K562 (cell line): ENCODE results near the gene RSU1. TPM values are rescaled to one million over a fixed set of nuclear protein-coding genes. Genes with fewer than 3 reads are reported as not detected.

Experiments
- ATAC-seq: fragments of 200-7000 bp; cut with Tn5 transposase; 3 replicates; pipeline ENCODE4 v1.9.1; 2020; ENCODE audit warnings: moderate library complexity
- BruUV-seq: library from RNA; stranded (reverse); fragments of 400-500 nt; replicated peaks from 2 replicates; lab custom pipeline; 2021; lab: Mats Ljungman, UMichigan
- CTCF ChIA-PET: fragments of 300-600 bp; formaldehyde crosslinking; extraction: SDS; loops from one replicate; lab custom pipeline; 2021; ENCODE audit warnings: low intra/inter-chr PET ratio; lab: Yijun Ruan, JAX
- POLR2A ChIA-PET: fragments of 300-600, 350-650 bp; sonication (Branson Sonifier 250); formaldehyde crosslinking; extraction: SDS; loops from one replicate; lab custom pipeline; 2021; ENCODE audit warnings: antibody characterized with exemption, inconsistent platforms; lab: Yijun Ruan, JAX
- DNase-seq, 4 experiments: peaks; one replicate each; pipeline versions ENCODE4 v3.0.0 to v3.0.0-alpha.2; 2011 to 2018; ENCODE audit warnings: low spot score in 3 of 4, mixed read lengths in 3 of 4; ENCODE audit errors: extremely low read depth in 1 of 4
- FAIRE-seq: peaks from 2 replicates; lab custom pipeline; 2011; peaks lifted over from hg19 to GRCh38; lab: Jason Lieb, UNC
- H2AFZ ChIP-seq: 2 replicates; pipeline ENCODE4 v1.6.0; 2011; ENCODE audit warnings: low read depth, low read length, control low read depth, inconsistent platforms
- H3K27ac ChIP-seq: fragments of 200-600 bp; 3 replicates; pipeline ENCODE4 v1.8.0; 2011; ENCODE audit warnings: low read depth, mild to moderate bottlenecking, control low read depth, inconsistent platforms, low read length, moderate library complexity, mixed read lengths; ENCODE audit errors: extremely low read depth
- H3K27me3 ChIP-seq, 2 experiments: fragments of 300-600 bp in 1 of 2; 2 replicates in 1 of 2; 3 replicates in 1 of 2; pipeline versions ENCODE4 v1.6.0 to v1.8.0; 2011; ENCODE audit warnings: inconsistent platforms in 2 of 2, low read length in 2 of 2, mild to moderate bottlenecking in 1 of 2, mixed read lengths in 1 of 2, moderate library complexity in 1 of 2; ENCODE audit not compliant: control insufficient read depth in 2 of 2, insufficient read depth in 2 of 2
- H3K36me3 ChIP-seq: fragments of 300-600 bp; 3 replicates; pipeline ENCODE4 v1.8.0; 2011; ENCODE audit warnings: mild to moderate bottlenecking, low read length, inconsistent platforms; ENCODE audit not compliant: control insufficient read depth, insufficient read depth
- H3K4me1 ChIP-seq, 2 experiments: fragments of 200-600 bp in 1 of 2; replicated peaks in 1 of 2; 2 replicates in 1 of 2; 3 replicates in 1 of 2; pipeline versions ENCODE4 v1.5.1 to v1.8.0; 2011; ENCODE audit warnings: inconsistent platforms in 2 of 2, low read length in 2 of 2, mild to moderate bottlenecking in 1 of 2, mixed read lengths in 1 of 2, moderate library complexity in 1 of 2; ENCODE audit not compliant: control insufficient read depth in 2 of 2, insufficient read depth in 2 of 2
- H3K4me2 ChIP-seq: 2 replicates; pipeline ENCODE4 v1.6.1; 2011; ENCODE audit warnings: low read length, control low read depth, inconsistent platforms, mixed read lengths; ENCODE audit not compliant: insufficient read depth
- H3K4me3 ChIP-seq: fragments of 200-600 bp; sonication (generic), shearing (Covaris generic); 2 replicates; pipeline ENCODE4 v1.5.1; 2016; ENCODE audit warnings: control low read depth, inconsistent platforms
- H3K79me2 ChIP-seq: fragments of 200-600 bp; 3 replicates; pipeline ENCODE4 v1.8.0; 2011; ENCODE audit warnings: low read length, inconsistent platforms; ENCODE audit not compliant: control insufficient read depth, insufficient read depth
- H3K9ac ChIP-seq, 2 experiments: 2 replicates each; pipeline versions ENCODE4 v1.6.0 to v1.6.1; 2011; ENCODE audit warnings: low read depth in 2 of 2, low read length in 2 of 2, control low read depth in 1 of 2, inconsistent platforms in 1 of 2, mild to moderate bottlenecking in 1 of 2, mixed read lengths in 1 of 2; ENCODE audit not compliant: insufficient read depth in 1 of 2
- H3K9me1 ChIP-seq: one replicate; pipeline ENCODE4 v1.6.0; 2011; ENCODE audit warnings: inconsistent platforms, mild to moderate bottlenecking, low read length, moderate library complexity; ENCODE audit not compliant: control insufficient read depth, insufficient read depth
- H3K9me3 ChIP-seq: replicated peaks from 2 replicates; pipeline ENCODE4 v1.5.1; 2011; ENCODE audit warnings: low read depth, low read length, inconsistent platforms; ENCODE audit not compliant: control insufficient read depth, insufficient read depth
- H4K20me1 ChIP-seq: replicated peaks from 2 replicates; pipeline ENCODE4 v1.6.1; 2011; ENCODE audit warnings: low read length, inconsistent platforms, mixed read lengths; ENCODE audit not compliant: control insufficient read depth, insufficient read depth
- EHMT2 ChIP-seq: fragments of 450-650 bp; IDR thresholded peaks from 2 replicates; pipeline ENCODE4 v1.6.1; 2018; ENCODE audit warnings: antibody characterized with exemption
- ETV5 ChIP-seq: sonication (generic); formaldehyde crosslinking; IDR thresholded peaks from 2 replicates; pipeline ENCODE4 v1.4.0; 2020; ENCODE audit warnings: low read depth, mild to moderate bottlenecking, missing genetic modification reagents
- FOXJ2 ChIP-seq: fragments of 200-800 bp; sonication (Bioruptor generic); IDR thresholded peaks from 2 replicates; pipeline ENCODE4 v1.6.1; 2016; ENCODE audit warnings: missing genetic modification characterization, missing compliant biosample characterization
- FOXK1 ChIP-seq: sonication (generic); formaldehyde crosslinking; IDR thresholded peaks from 2 replicates; pipeline ENCODE4 v1.8.0; 2022; ENCODE audit warnings: missing genetic modification reagents, mild to moderate bottlenecking, borderline replicate concordance
- HLTF ChIP-seq: fragments of 450-650 bp; IDR thresholded peaks from 2 replicates; pipeline ENCODE4 v1.6.1; 2016
- KAT2B ChIP-seq: IDR thresholded peaks from one replicate; pipeline ENCODE4 v1.6.1; 2012; ENCODE audit warnings: low read depth, mild to moderate bottlenecking, control low read depth, inconsistent platforms, low read length, moderate library complexity
- KAT7 ChIP-seq: sonication (generic); formaldehyde crosslinking; IDR thresholded peaks from 2 replicates; pipeline ENCODE4 v1.8.0; 2022; ENCODE audit warnings: missing genetic modification reagents, mild to moderate bottlenecking, borderline replicate concordance
- NFXL1 ChIP-seq: fragments of 450-650 bp; formaldehyde crosslinking; IDR thresholded peaks from 2 replicates; pipeline ENCODE4 v1.4.0; 2021; ENCODE audit warnings: mild to moderate bottlenecking
- RBM15 ChIP-seq: fragments of 200-400 bp; formaldehyde crosslinking; IDR thresholded peaks from 2 replicates; pipeline ENCODE4 v1.6.1; 2018; ENCODE audit warnings: mild to moderate bottlenecking, low read length, moderate library complexity; ENCODE audit not compliant: insufficient read depth
- RBM25 ChIP-seq: fragments of 200-400 bp; formaldehyde crosslinking; IDR thresholded peaks from 2 replicates; pipeline ENCODE4 v1.6.1; 2018; ENCODE audit warnings: low read length, low read depth, moderate library complexity; ENCODE audit not compliant: severe bottlenecking
- SMC3 ChIP-seq: conservative IDR thresholded peaks from 2 replicates; pipeline ENCODE4 v1.6.1; 2011; ENCODE audit warnings: low read depth, low read length, improper control_type of control experiment; ENCODE audit not compliant: insufficient read depth
- SP2 ChIP-seq: IDR thresholded peaks from 2 replicates; pipeline ENCODE4 v1.6.1; 2011; ENCODE audit warnings: mild to moderate bottlenecking, low read depth, low read length, moderate library complexity; ENCODE audit not compliant: poor library complexity, severe bottlenecking; ENCODE audit errors: extremely low read depth
- SRF ChIP-seq, 2 experiments: fragments of 250-450, 450-650 bp in 1 of 2; sonication (Bioruptor Pico) in 1 of 2; sonication (generic) in 1 of 2; formaldehyde crosslinking; IDR thresholded peaks; 2 replicates each; pipeline versions ENCODE4 v1.5.0 to v1.5.1; 2020 to 2022; ENCODE audit warnings: mild to moderate bottlenecking in 1 of 2, missing genetic modification reagents in 1 of 2
- TCF3 ChIP-seq: sonication (generic); formaldehyde crosslinking; IDR thresholded peaks from 2 replicates; pipeline ENCODE4 v1.4.0; 2020; ENCODE audit warnings: mild to moderate bottlenecking, missing genetic modification reagents
- ZBTB1 ChIP-seq: sonication (generic); formaldehyde crosslinking; IDR thresholded peaks from 2 replicates; pipeline ENCODE4 v1.8.1; 2023; ENCODE audit warnings: missing genetic modification reagents, low read depth, mild to moderate bottlenecking, borderline replicate concordance
- WGBS: fragments of 100-300 bp; shearing (Covaris generic); methylation state at CpG from one replicate; pipeline ENCODE4 v1.1.6; 2016; ENCODE audit warnings: low coverage, mixed read lengths; ENCODE audit not compliant: insufficient coverage; ENCODE audit errors: missing lambda C conversion rate; 5-methylcytosine and 5-hydroxymethylcytosine counted together
- in situ Hi-C: fragments of 300-500 bp; cut with MboI; formaldehyde crosslinking; loops from 4 replicates; pipeline ENCODE4 v1.15.0; 2018; ENCODE audit warnings: inconsistent platforms, mixed read lengths
- intact Hi-C: fragments of 100-400 bp; cut with micrococcal nuclease; formaldehyde crosslinking; loops from 2 replicates; pipeline ENCODE4 v1.14.2; 2022
- polyA plus RNA-seq, 8 experiments: library from polyadenylated mRNA; depleted of rRNA in 4 of 8; stranded (reverse) in 5 of 8; unstranded in 3 of 8; fragments of >200 nt; fragmentation: Nextera tagmentation in 2 of 8; fragmentation: Illumina TruSeq in 1 of 8; extraction: Ambion mirVana in 2 of 8; extraction: Trizol in 1 of 8; gene quantifications; 2 replicates each; pipeline versions ENCODE4 v1.2.1 to v1.2.3, GENCODE V29; 2011 to 2014; ENCODE audit warnings: inconsistent platforms in 1 of 8, missing spikeins in 1 of 8
- total RNA-seq, 7 experiments: library from RNA; depleted of rRNA in 6 of 7; stranded (reverse); fragments of >200 nt in 6 of 7; fragmentation: Illumina TruSeq in 2 of 7; extraction: Trizol in 2 of 7; gene quantifications; 2 replicates each; pipeline versions ENCODE4 v1.2.1 to v1.2.3, GENCODE V29; 2011 to 2021; ENCODE audit warnings: low replicate concordance in 1 of 7
- TF ChIP-seq, protein P1 (sequence below): IDR thresholded peaks from 2 replicates; pipeline ENCODE4 v1.6.1; 2014; ENCODE audit warnings: antibody characterized with exemption
- TF ChIP-seq, protein P2 (sequence below): IDR thresholded peaks from 2 replicates; pipeline ENCODE4 v1.6.1; 2011; ENCODE audit warnings: borderline replicate concordance, low read depth, mild to moderate bottlenecking, moderate library complexity, low read length; ENCODE audit not compliant: insufficient read depth, poor library complexity, severe bottlenecking
- TF ChIP-seq, protein P3 (sequence below): sonication (generic); formaldehyde crosslinking; IDR thresholded peaks from 2 replicates; pipeline ENCODE4 v1.8.0; 2022; ENCODE audit warnings: mild to moderate bottlenecking, missing genetic modification reagents

The RSU1 gene
- total and polyA plus RNA-seq, 9 of the 15 experiments (the other 6 are each of a cell fraction or from before 2014, with no cell fraction given) = 18.8 to 67.3 (median 31.5) TPM

DNA sequence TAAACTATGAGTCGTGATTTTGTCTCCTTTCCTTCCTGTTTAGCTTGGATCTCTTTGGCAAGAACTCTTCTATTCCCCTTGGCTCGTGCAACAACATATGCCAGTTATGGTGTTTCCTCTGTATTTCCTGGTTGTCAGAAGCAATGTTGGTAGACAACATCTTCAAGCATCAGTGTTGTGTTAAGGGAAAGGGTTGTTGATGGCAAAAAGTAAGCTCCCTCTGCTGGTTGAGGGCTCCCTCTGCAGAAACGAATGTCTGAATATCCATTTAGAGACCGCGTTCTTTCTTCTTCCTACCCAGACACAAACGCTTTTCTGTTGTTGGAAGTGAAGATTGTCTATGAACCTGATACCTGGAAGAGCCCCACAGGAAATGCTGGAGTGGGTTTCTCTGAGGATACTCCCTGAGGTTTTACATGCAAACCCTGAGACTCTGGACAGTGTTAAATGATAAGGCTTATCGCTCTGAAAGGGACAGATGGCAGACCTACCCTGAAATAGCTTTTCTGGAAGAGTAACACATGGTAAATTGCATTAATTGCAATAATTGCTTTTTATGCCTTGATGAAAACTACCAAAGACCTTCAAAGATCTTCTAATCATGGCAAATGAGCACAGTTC, 272.0 kb downstream of the RSU1 start:
- peak; percentile 24 to 46 (median 32) for DNase-seq
- peaks cover 6 to 12% of the 10 kb centered on the region in 2 experiments; a peak in 4 of 5 replicates for H3K27me3 ChIP-seq
- TF ChIP-seq ZBTB1 (CRISPR knock-in tag) (no peak), ETV5 (CRISPR knock-in tag) (no peak), SRF (CRISPR knock-in tag; IDR thresholded peaks at IDR 0.05) (no peak), SMC3 (peak; percentile 52; the same call in 1 of the 2 replicates), HLTF (no peak), KAT2B (no peak), KAT7 (no peak), FOXJ2 (tag) (0 out of 2 replicates have a peak, but pooled peaks have one; percentile 41), FOXK1 (CRISPR knock-in tag) (no peak), RBM25 (peak; percentile 51), SP2 (no peak), EHMT2 (no peak), RBM15 (no peak), TCF3 (CRISPR knock-in tag) (no peak), NFXL1 (no peak)
- TF ChIP-seq, protein P1, sequence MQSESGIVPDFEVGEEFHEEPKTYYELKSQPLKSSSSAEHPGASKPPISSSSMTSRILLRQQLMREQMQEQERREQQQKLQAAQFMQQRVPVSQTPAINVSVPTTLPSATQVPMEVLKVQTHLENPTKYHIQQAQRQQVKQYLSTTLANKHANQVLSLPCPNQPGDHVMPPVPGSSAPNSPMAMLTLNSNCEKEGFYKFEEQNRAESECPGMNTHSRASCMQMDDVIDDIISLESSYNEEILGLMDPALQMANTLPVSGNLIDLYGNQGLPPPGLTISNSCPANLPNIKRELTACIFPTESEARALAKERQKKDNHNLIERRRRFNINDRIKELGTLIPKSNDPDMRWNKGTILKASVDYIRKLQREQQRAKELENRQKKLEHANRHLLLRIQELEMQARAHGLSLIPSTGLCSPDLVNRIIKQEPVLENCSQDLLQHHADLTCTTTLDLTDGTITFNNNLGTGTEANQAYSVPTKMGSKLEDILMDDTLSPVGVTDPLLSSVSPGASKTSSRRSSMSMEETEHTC = no peak
- TF ChIP-seq, protein P2, sequence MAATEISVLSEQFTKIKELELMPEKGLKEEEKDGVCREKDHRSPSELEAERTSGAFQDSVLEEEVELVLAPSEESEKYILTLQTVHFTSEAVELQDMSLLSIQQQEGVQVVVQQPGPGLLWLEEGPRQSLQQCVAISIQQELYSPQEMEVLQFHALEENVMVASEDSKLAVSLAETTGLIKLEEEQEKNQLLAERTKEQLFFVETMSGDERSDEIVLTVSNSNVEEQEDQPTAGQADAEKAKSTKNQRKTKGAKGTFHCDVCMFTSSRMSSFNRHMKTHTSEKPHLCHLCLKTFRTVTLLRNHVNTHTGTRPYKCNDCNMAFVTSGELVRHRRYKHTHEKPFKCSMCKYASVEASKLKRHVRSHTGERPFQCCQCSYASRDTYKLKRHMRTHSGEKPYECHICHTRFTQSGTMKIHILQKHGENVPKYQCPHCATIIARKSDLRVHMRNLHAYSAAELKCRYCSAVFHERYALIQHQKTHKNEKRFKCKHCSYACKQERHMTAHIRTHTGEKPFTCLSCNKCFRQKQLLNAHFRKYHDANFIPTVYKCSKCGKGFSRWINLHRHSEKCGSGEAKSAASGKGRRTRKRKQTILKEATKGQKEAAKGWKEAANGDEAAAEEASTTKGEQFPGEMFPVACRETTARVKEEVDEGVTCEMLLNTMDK = peak; percentile 37
- TF ChIP-seq, protein P3, sequence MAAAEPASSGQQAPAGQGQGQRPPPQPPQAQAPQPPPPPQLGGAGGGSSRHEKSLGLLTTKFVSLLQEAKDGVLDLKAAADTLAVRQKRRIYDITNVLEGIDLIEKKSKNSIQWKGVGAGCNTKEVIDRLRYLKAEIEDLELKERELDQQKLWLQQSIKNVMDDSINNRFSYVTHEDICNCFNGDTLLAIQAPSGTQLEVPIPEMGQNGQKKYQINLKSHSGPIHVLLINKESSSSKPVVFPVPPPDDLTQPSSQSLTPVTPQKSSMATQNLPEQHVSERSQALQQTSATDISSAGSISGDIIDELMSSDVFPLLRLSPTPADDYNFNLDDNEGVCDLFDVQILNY (CRISPR knock-in tag) = no peak

More for the DNA sequence above, 272.0 kb downstream of the RSU1 start:
- H3K9me1 ChIP-seq = no peaks in the 10 kb centered on the region
- intact Hi-C loops = loop anchor here (5.0 to 10.0 kb wide), 2 partner anchors 110 to 232 kb away; partner anchors contain the start of gene PTER
- H3K4me2 ChIP-seq = no peak overlapping the region
- no peaks in the 10 kb centered on the region; a peak in 1 of 5 replicates for H3K4me1 ChIP-seq
- FAIRE-seq (peak; percentile 88), ATAC-seq (peak; percentile 79)
- 8% methylated on average over 7 of the region's 7 CpGs for WGBS
- no peaks in the 10 kb centered on the region for H3K9me3 ChIP-seq
- BruUV-seq = no TSS peak
- H3K9ac ChIP-seq = no peak overlapping the region
- CTCF ChIA-PET = no interaction called here
- H3K4me3 ChIP-seq = no peak overlapping the region
- H3K36me3 ChIP-seq = no peaks in the 10 kb centered on the region
- in situ Hi-C loops = no loop called here
- POLR2A ChIA-PET = interaction anchor here (0.7 kb wide), 1 partner anchor 231 kb away, joined by 3 read pairs; no protein-coding TSS in a partner anchor
- H3K27ac ChIP-seq = no peak overlapping the region
- H4K20me1 ChIP-seq = no peaks in the 10 kb centered on the region
- no peak overlapping the region for H2AFZ ChIP-seq
- H3K79me2 ChIP-seq = no peaks in the 10 kb centered on the region
